HG03469 (cell line): ENCODE results near the gene TTBK1.

Experiments
- ATAC-seq: cut with Tn5 transposase; IDR thresholded peaks from one replicate; pipeline ENCODE4 v1.9.1; 2021; ENCODE audit warnings: mild to moderate bottlenecking, moderate library complexity, moderate number of reproducible peaks; ENCODE audit not compliant: unreplicated experiment

The TTBK1 gene

DNA sequence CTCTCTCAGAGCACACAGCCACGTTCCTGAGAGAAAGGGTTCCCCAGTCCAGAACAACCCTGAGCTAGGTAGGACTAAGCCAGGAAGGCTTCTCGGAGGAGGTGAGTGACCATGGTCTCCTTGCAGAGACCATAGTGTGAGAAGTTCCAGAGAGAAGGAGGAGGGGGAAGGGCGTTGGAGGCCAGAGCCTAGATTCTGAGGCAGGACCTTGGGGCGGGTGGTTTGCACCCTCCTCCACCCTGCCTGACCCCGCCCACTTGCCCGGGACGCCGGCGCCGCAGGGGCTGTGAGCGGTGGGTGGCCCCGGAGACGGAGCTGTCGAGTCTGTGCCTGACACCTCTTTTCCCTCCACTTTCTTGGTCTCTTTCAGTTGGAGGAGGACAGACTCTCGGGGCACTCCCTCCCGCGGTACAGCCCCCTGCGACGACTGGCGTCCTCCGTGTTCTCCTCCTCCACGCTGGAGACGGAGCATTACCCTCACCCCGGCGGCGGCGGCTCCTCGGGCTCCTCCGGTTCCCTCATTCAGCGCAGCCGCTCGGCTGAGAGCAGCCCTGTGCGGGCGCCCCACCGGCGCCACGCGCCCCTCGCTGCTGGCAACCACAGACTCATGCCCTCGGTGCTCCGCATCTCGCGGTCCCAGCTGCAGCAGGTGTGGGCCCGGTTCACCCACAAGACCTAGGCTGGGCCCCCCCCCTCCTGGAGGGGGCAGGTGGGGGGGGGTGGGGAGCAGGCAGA, 26.2 kb downstream of the TTBK1 start:
- no peak for ATAC-seq

DNA sequence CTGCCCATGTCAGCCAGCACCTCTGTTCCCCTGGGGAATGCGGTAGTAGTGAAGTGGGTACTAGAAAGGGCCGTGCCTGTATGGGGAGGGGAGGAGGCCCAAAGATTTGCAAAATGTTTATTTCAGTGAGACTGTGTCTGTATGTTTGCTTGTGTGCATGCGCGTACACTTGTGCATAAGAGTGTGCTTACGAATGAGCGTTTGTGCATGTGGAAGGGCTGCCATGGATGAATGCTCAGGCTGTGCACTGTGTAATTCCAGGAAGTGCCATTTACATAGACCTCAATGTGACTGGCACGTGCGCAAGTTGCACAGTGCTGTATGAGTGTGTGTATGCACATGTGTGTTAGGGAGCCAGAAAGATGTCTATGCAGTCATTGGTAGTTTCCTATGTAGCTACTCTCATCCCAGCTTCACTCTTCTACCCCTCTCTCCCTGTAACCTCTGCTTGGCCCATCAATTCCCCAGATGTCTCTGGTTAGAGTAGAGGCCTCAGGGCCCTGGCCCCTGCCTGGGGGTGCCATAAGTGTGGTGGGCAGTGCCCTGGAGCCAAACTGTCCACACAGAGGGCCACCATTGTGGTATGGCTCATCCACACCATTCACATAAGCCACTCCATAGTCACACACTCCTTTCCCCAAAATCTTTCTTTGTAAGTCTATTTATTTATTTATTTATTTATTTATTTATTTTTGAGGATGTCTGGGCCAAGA, 28.0 kb downstream of the TTBK1 start:
- no peak for ATAC-seq

DNA sequence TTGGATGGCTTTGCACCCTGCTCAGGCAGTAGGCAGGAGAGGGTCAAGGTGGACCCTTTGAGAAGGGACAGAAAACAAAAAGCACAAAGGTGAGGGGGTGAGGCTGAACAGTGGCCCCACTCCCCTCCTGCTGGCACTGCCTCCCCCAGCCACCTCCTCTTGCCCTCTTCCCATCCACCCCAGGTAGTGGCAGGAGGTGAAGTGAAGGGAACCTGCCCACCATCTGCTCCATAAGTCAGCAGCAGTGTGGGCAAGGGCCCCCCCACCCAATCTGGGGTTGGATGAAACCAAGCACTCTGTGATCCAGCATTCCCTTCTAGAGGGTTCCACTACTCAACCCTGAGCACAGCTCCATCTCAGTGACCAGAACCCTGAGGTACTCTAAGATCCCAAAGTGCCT, 28.7 kb downstream of the TTBK1 start:
- ATAC-seq: no peak

DNA sequence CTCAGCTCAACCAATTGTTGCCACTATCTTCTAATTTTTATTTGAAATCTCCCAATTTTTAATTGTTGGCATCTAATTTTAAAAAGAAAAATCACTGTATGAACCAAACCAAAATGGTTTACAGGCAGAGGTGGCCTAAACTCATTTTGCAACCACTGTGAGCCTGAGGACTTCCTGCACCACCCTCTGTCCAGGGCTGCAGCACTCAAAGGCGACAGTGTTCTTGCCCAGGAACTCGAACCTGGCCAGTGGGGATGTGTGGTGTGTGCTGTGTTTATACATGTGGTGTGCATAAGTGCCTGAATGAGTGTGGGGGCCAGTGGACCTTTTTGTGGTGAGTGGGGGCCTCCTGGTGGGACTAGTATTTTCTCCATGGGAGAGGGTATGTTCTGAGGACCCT, 30.4 kb downstream of the TTBK1 start:
- no peak for ATAC-seq

DNA sequence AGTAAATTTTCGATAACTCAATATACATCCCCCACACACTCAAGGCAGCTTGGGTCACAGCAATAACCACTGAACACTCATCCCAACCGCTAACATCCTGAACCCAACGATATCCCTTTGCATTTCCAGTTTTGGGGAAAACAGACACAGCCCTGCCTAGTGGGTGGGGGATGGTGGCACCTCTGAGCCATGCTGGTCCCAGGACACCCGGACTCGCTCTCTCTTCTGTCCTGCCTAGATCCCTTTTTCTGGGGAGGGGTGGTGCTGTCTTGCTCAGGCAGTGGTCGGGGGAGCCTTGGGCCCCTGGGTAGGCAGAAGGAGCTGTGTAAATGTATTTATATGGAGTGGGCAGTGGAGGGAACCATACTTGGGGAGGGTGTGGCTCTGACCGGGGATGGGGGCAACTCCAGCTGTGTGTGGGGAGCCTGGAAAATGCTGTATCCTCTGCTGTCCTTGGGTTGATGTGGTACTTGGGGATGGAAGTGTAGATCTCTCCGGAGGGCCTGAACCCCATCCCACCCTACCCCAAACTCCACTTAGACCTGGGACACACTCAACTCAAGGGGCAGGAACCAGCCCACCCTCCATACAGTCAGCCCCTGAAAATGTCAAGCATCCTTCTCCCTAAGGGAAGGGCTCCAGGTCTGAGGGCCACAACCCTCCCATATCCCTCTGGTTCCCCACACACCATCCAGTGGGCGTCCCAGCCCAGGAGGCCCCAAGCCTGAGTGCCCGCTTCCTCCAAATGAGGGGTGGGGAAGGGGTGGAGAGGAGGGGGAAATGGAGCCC, 31.0 kb downstream of the TTBK1 start:
- no peak for ATAC-seq

- no peak for ATAC-seq
Measured at GRCh38 chr6:43274916-43275597, 31.8 kb downstream of the TTBK1 start.

DNA sequence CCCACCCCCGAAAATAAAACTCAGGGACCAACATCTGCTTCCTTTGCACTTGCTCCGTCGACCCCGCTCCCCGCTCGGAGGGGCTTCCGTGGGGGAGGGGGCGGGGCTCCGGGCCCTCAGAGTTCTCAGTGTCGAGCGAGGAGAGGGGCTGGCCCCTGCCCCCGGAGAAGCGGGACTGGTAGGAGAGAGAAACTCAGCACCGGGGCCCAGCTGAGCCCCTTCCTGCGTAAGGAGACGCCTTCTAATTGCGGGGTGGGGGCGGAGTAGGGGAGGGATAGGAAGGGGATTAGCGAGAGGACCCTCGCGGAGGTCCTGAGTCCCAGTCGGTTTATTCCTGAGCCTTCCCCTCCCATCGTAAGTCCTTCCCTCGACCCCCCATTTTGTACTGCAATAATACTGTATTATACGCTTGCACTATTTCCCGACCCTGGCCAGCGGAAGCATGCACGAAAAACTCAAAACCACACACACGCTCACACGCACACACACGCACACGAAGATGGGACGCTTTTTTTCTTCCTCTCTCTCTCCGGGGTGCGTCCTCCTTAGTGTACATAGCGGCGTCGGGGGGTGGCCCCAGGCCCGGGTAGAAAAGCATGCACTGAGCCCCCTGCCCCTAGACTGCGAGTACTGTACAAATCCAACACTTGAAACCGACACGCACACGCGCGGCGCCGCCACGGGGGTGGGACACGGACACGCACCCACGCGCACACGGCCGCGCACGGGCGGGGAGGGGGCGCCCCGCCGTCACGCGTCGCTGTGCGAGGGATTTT, 32.7 kb downstream of the TTBK1 start:
- ATAC-seq: no peak

GRCh38 chr6:43276577-43277305, 33.5 kb downstream of the TTBK1 start:
- ATAC-seq: no peak

- no peak for ATAC-seq
Measured at GRCh38 chr6:43277306-43277642, 34.0 kb downstream of the TTBK1 start.

GRCh38 chr6:43277643-43278523, 34.6 kb downstream of the TTBK1 start:
- ATAC-seq: no peak

DNA sequence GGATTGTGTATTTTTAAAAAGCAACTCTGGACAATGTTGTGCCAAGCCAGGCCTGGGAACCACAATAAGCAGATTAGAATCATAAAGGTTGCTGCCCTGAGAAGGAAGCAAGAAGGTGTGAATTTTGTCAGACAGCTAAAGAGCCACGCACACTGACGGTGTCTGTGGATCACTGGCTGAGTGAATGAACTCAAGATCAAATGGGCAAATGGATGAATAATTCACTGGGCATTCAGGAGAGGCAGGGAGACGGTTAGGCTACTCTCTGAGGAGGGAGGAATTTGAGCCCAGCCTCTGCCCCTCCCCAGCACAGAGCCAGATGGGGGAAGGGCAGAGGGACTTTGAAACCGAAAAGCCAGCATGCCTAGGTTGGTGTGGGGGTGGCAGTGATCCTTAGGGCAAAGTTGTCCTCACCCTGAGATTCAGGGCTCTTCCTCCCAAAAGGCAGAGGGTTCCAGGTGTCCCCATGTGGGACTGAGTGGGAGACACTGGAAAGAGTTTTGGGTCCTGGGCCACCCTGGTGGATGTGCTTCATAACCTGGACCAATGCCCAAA, 35.3 kb downstream of the TTBK1 start:
- ATAC-seq: no peak

- no peak for ATAC-seq
Measured at GRCh38 chr6:43280234-43280633, 37.0 kb downstream of the TTBK1 start.

DNA sequence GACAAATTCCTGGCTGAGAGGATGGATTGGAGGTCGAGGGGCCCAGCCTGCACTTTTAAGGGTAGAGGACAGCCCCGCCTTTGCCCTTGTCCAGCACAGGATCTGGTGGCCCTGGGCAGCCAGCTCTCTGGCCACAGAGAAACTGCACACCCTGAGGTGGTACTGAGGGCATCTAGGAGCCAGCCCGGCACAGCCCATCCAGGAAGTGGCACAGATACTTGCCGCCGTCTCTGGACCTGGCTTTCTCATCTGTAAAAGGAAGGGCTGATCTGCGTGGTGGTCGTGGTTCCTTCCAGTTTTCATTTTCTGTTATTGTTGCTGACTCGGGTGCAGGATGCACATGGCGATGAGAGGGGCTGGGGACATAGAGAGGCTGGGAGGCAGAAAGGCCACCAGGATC, 38.8 kb downstream of the TTBK1 start:
- ATAC-seq: no peak

- no peak for ATAC-seq
Measured at GRCh38 chr6:43282636-43283513, 39.6 kb downstream of the TTBK1 start.

GRCh38 chr6:43283514-43283901, 40.2 kb downstream of the TTBK1 start:
- no peak for ATAC-seq

DNA sequence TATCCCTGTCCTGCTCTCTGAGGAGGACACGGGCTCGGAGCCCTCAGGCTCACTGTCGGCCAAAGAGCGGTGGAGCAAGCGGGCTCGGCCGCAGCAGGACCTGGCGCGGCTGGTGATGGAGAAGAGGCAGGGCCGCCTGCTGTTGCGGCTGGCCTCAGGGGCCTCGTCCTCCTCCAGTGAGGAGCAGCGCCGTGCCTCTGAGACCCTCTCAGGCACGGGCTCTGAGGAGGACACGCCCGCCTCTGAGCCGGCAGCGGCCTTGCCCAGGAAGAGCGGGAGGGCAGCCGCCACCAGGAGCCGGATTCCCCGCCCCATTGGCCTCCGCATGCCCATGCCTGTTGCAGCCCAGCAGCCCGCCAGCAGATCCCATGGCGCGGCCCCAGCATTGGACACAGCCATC, 40.6 kb downstream of the TTBK1 start:
- no peak for ATAC-seq

DNA sequence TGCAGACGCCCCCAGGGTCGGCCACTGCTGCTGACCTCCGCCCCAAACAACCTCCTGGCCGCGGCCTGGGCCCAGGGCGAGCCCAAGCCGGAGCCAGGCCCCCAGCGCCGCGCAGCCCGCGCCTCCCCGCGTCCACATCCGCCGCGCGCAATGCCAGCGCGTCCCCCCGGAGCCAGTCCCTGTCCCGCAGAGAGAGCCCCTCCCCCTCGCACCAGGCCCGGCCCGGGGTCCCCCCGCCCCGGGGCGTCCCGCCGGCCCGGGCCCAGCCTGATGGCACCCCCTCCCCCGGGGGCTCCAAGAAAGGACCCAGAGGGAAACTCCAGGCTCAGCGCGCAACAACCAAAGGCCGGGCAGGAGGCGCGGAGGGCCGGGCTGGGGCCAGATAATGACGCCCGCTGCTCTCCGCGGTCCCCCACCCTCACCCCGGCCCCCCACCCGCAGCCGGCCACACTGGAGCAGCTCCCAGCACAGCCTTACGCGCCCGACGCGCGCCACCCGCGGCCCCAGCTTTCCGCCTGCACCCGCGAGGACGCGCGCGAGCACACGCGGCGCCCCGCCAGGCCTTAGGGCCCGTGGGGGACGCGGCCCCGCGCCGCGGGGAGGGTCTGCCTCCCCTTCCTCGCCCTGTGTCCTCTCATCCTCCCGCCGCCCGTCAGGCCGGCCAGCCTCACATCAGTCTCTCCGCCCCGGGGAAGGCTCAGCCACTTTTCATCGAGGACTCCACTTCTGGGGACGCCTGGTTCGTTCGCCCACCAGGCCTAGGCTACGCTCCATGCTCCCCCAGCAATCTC, 41.9 kb downstream of the TTBK1 start:
- no peak for ATAC-seq
